HEK293T (cell line): ENCODE measurements around the gene MSRB3.

Experiments
- ARNT ChIP-seq: fragments of 450-650 bp; IDR thresholded peaks from 2 replicates; pipeline ENCODE4 v1.6.1; 2017; ENCODE audit warnings: mild to moderate bottlenecking
- BHLHE40 ChIP-seq: fragments of 450-650 bp; IDR thresholded peaks from 2 replicates; pipeline ENCODE4 v1.6.1; 2016; ENCODE audit warnings: mild to moderate bottlenecking, moderate library complexity, borderline replicate concordance
- ELF4 ChIP-seq: fragments of 450-650 bp; IDR thresholded peaks from 2 replicates; pipeline ENCODE4 v1.6.1; 2017; ENCODE audit warnings: antibody characterized with exemption
- FOXA1 ChIP-seq: fragments of 450-650 bp; IDR thresholded peaks from 2 replicates; pipeline ENCODE4 v1.6.1; 2016; ENCODE audit warnings: mild to moderate bottlenecking
- FOXM1 ChIP-seq: fragments of 450-650 bp; IDR thresholded peaks from 2 replicates; pipeline ENCODE4 v1.6.1; 2017; ENCODE audit warnings: mild to moderate bottlenecking, borderline replicate concordance
- LEF1 ChIP-seq: fragments of 450-650 bp; IDR thresholded peaks from 2 replicates; pipeline ENCODE4 v1.6.1; 2017; ENCODE audit warnings: mild to moderate bottlenecking, borderline replicate concordance
- SP1 ChIP-seq: fragments of 450-650 bp; IDR thresholded peaks from 2 replicates; pipeline ENCODE4 v1.6.1; 2017
- SUZ12 ChIP-seq: fragments of 450-650 bp; IDR thresholded peaks from 2 replicates; pipeline ENCODE4 v1.6.1; 2016; ENCODE audit warnings: mild to moderate bottlenecking
- TARDBP ChIP-seq: fragments of 450-650 bp; IDR thresholded peaks from 2 replicates; pipeline ENCODE4 v1.6.1; 2016

DNA sequence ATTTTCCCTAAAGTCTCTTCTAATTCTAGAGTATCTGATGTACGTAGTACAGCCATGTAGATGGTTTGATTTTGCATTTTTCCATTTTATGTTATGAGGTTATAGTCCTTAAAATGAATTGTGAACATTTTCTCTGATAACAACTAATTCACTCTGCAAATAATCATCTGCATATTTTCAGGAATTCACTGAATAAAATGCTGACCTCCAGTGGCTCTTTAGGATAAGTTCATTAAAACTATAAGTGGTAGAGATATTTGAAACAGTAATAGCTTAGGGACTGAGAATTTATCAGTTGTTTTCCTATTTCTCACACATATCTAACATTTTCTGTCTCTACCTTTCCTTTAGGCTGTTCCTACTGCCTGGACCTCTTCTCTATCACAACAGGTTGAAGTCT lies 4.4 kb downstream of the MSRB3 start:
- no peak for TF ChIP-seq LEF1
- TF ChIP-seq FOXM1, result no peak
- no peak for TF ChIP-seq SP1
- TF ChIP-seq ARNT, result no peak
- TF ChIP-seq ELF4, result no peak
- no peak for TF ChIP-seq FOXA1
- TF ChIP-seq TARDBP, result no peak
- no peak for TF ChIP-seq BHLHE40
- no peak for TF ChIP-seq SUZ12
